Liver (tissue), 9 donors: Measurements from ENCODE around the gene TMEM131. TPM values are rescaled to one million over a fixed set of nuclear protein-coding genes. Genes with fewer than 3 reads are reported as not detected.

Source experiments
- DNase-seq: peaks from one replicate; pipeline ENCODE4 v3.0.0-alpha.2; 2017; ENCODE audit warnings: low spot score
- H3K27ac ChIP-seq, 2 donors: one replicate each; pipeline ENCODE4 v1.7.0; 2013; ENCODE audit warnings: inconsistent platforms in 2 of 2, low read length in 2 of 2, control low read depth in 1 of 2, low read depth in 1 of 2, mild to moderate bottlenecking in 1 of 2
- H3K27me3 ChIP-seq, 4 donors: one replicate each; pipeline versions ENCODE4 v1.6.1 to v1.7.0; 2013; ENCODE audit warnings: low read length in 3 of 4, inconsistent platforms in 1 of 4, mild to moderate bottlenecking in 1 of 4, moderate library complexity in 1 of 4; ENCODE audit not compliant: control insufficient read depth in 4 of 4, insufficient read depth in 4 of 4
- H3K36me3 ChIP-seq, 4 donors: one replicate each; pipeline versions ENCODE4 v1.6.1 to v1.7.0; 2013; ENCODE audit warnings: low read length in 3 of 4, mild to moderate bottlenecking in 3 of 4, low read depth in 1 of 4, moderate library complexity in 1 of 4; ENCODE audit not compliant: control insufficient read depth in 4 of 4, insufficient read depth in 3 of 4
- H3K4me1 ChIP-seq, 4 donors: one replicate each; pipeline versions ENCODE4 v1.6.1 to v1.7.0; 2013; ENCODE audit warnings: low read length in 3 of 4, mild to moderate bottlenecking in 3 of 4, moderate library complexity in 1 of 4; ENCODE audit not compliant: control insufficient read depth in 4 of 4, insufficient read depth in 4 of 4
- H3K4me3 ChIP-seq, 3 donors: one replicate each; pipeline versions ENCODE4 v1.6.1 to v1.7.0; 2013; ENCODE audit warnings: low read length in 3 of 3, control low read depth in 1 of 3, low read depth in 1 of 3, mild to moderate bottlenecking in 1 of 3
- H3K9ac ChIP-seq, 2 donors: one replicate each; pipeline ENCODE4 v1.7.0; 2013; ENCODE audit warnings: low read length in 2 of 2, mild to moderate bottlenecking in 2 of 2, moderate library complexity in 2 of 2, control low read depth in 1 of 2, low read depth in 1 of 2
- H3K9me3 ChIP-seq, 4 donors: one replicate each; pipeline versions ENCODE4 v1.6.1 to v1.7.0; 2013; ENCODE audit warnings: low read length in 3 of 4; ENCODE audit not compliant: control insufficient read depth in 4 of 4
- ATF3 ChIP-seq: IDR thresholded peaks from 2 replicates; pipeline ENCODE4 v1.6.1; 2016; ENCODE audit warnings: antibody characterized with exemption
- EGR1 ChIP-seq, 2 donors: IDR thresholded peaks; 2 replicates each; pipeline ENCODE4 v1.6.1; 2016 to 2018; ENCODE audit warnings: antibody characterized with exemption in 2 of 2, low read depth in 2 of 2
- FOXA1 ChIP-seq: IDR thresholded peaks from 2 replicates; pipeline ENCODE4 v1.6.1; 2016; ENCODE audit warnings: antibody characterized with exemption
- FOXA2 ChIP-seq: IDR thresholded peaks from 2 replicates; pipeline ENCODE4 v1.6.1; 2016; ENCODE audit warnings: antibody characterized with exemption
- GABPA ChIP-seq, 2 donors: IDR thresholded peaks in 1 of 2; conservative IDR thresholded peaks in 1 of 2; 2 replicates each; pipeline ENCODE4 v1.6.1; 2016; ENCODE audit warnings: antibody characterized with exemption in 2 of 2, mild to moderate bottlenecking in 1 of 2, moderate library complexity in 1 of 2
- HNF4A ChIP-seq, 2 donors: conservative IDR thresholded peaks; 2 replicates each; pipeline ENCODE4 v1.6.1; 2016; ENCODE audit warnings: antibody characterized with exemption in 2 of 2, mild to moderate bottlenecking in 2 of 2
- HNF4G ChIP-seq: IDR thresholded peaks from 2 replicates; pipeline ENCODE4 v1.6.1; 2016; ENCODE audit warnings: antibody characterized with exemption
- JUND ChIP-seq, 2 donors: IDR thresholded peaks; 2 replicates each; pipeline ENCODE4 v1.6.1; 2016; ENCODE audit warnings: antibody characterized with exemption in 2 of 2
- NR2F2 ChIP-seq: IDR thresholded peaks from 2 replicates; pipeline ENCODE4 v1.6.1; 2016; ENCODE audit warnings: antibody characterized with exemption
- RAD21 ChIP-seq, 2 donors: IDR thresholded peaks; 2 replicates each; pipeline ENCODE4 v1.6.1; 2016; ENCODE audit warnings: antibody characterized with exemption in 2 of 2, mild to moderate bottlenecking in 2 of 2
- REST ChIP-seq: IDR thresholded peaks from 2 replicates; pipeline ENCODE4 v1.6.1; 2016; ENCODE audit warnings: antibody characterized with exemption, mild to moderate bottlenecking
- RXRA ChIP-seq, 2 donors: IDR thresholded peaks; 2 replicates each; pipeline ENCODE4 v1.6.1; 2017 to 2018; ENCODE audit warnings: antibody characterized with exemption in 2 of 2, mild to moderate bottlenecking in 1 of 2
- SP1 ChIP-seq: IDR thresholded peaks from 2 replicates; pipeline ENCODE4 v1.6.1; 2018; ENCODE audit warnings: antibody characterized with exemption, mild to moderate bottlenecking
- TAF1 ChIP-seq: conservative IDR thresholded peaks from 2 replicates; pipeline ENCODE4 v1.6.1; 2016; ENCODE audit warnings: antibody characterized with exemption, mild to moderate bottlenecking
- YY1 ChIP-seq: IDR thresholded peaks from 2 replicates; pipeline ENCODE4 v1.6.1; 2016; ENCODE audit warnings: antibody characterized with exemption, mild to moderate bottlenecking
- ZBTB33 ChIP-seq: IDR thresholded peaks from 2 replicates; pipeline ENCODE4 v1.6.1; 2016; ENCODE audit warnings: antibody characterized with exemption
- WGBS: extraction: QIAGEN DNeasy Blood & Tissue Kit; methylation state at CpG from one replicate; pipeline ENCODE4 v1.1.7; 2013; 5-methylcytosine and 5-hydroxymethylcytosine counted together
- polyA plus RNA-seq, 2 donors: library from polyadenylated mRNA; stranded (reverse) in 1 of 2; unstranded in 1 of 2; fragments of 200-250 nt in 1 of 2; fragments of >200 nt in 1 of 2; fragmentation: Nextera tagmentation in 1 of 2; extraction: Ambion mirVana in 1 of 2; gene quantifications; one replicate each; pipeline versions ENCODE4 v1.2.1 to v1.2.3, GENCODE V29; 2013 to 2015
- total RNA-seq, 2 donors: library from RNA; depleted of rRNA; stranded (reverse); fragments of >200 nt; gene quantifications; one replicate each; pipeline ENCODE4 v1.2.3, GENCODE V29; 2014
- TF ChIP-seq, protein P1 (sequence below): IDR thresholded peaks from 2 replicates; pipeline ENCODE4 v1.6.1; 2016; ENCODE audit warnings: antibody characterized with exemption
- TF ChIP-seq, protein P2 (sequence below): fragments of 150-350 bp; IDR thresholded peaks from 2 replicates; pipeline ENCODE4 v1.5.1; 2017; ENCODE audit warnings: improper control_type of control experiment, low read depth, low read length; ENCODE audit not compliant: missing input control
- donor health status: healthy.
- donor health status: healthy.
- donor health status: healthy.
- donor health status: healthy.
- donor health status: healthy.

TMEM131 gene
- total and polyA plus RNA-seq, 4 donors, result 6.1 to 22.8 (median 11.2) TPM

GRCh38 chr2:97861177-97861576 is 134.6 kb downstream of the TMEM131 start:
- no peak for DNase-seq
- Histone ChIP-seq H3K27ac (no peak overlapping the region), H3K27me3 (no peaks in the 10 kb centered on the region), H3K4me3 (no peak overlapping the region), H3K4me1 (no peaks in the 10 kb centered on the region), H3K9me3 (no peaks in the 10 kb centered on the region), H3K36me3 (peaks cover 0 to 3% (median under 1%) of the 10 kb centered on the region in 4 donors), H3K9ac (no peak overlapping the region)
- TF ChIP-seq FOXA1 (no peak), YY1 (no peak), SP1 (no peak), GABPA (IDR thresholded peaks at IDR 0.05 in 1 of 2, conservative IDR thresholded peaks at IDR 0.05 in 1 of 2) (no peak), RAD21 (IDR thresholded peaks at IDR 0.05) (no peak), JUND (IDR thresholded peaks at IDR 0.05) (no peak), ZBTB33 (no peak), FOXA2 (no peak)
- TF ChIP-seq, protein P1, sequence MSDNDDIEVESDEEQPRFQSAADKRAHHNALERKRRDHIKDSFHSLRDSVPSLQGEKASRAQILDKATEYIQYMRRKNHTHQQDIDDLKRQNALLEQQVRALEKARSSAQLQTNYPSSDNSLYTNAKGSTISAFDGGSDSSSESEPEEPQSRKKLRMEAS, result no peak
- WGBS, result 100% methylated on average over 2 of the region's 2 CpGs

- WGBS, result over 99% methylated on average over 3 of the region's 3 CpGs
- Histone ChIP-seq H3K9ac (no peak overlapping the region), H3K9me3 (no peaks in the 10 kb centered on the region), H3K36me3 (peaks cover 0 to 3% (median under 1%) of the 10 kb centered on the region in 4 donors), H3K4me1 (no peaks in the 10 kb centered on the region), H3K27ac (no peak overlapping the region), H3K27me3 (no peaks in the 10 kb centered on the region), H3K4me3 (no peak overlapping the region)
- TF ChIP-seq REST (no peak), RAD21 (IDR thresholded peaks at IDR 0.05) (no peak), GABPA (IDR thresholded peaks at IDR 0.05 in 1 of 2, conservative IDR thresholded peaks at IDR 0.05 in 1 of 2) (no peak), EGR1 (IDR thresholded peaks at IDR 0.05; ENCODE audit: low read depth in 2 of 2) (no peak), FOXA2 (no peak), YY1 (no peak), ZBTB33 (no peak), TAF1 (no peak), FOXA1 (no peak), ATF3 (no peak), HNF4G (no peak), JUND (IDR thresholded peaks at IDR 0.05) (no peak), SP1 (no peak), NR2F2 (no peak), HNF4A (conservative IDR thresholded peaks at IDR 0.05) (no peak), RXRA (IDR thresholded peaks at IDR 0.05) (no peak)
- TF ChIP-seq, protein P1, result no peak
- TF ChIP-seq, protein P2, sequence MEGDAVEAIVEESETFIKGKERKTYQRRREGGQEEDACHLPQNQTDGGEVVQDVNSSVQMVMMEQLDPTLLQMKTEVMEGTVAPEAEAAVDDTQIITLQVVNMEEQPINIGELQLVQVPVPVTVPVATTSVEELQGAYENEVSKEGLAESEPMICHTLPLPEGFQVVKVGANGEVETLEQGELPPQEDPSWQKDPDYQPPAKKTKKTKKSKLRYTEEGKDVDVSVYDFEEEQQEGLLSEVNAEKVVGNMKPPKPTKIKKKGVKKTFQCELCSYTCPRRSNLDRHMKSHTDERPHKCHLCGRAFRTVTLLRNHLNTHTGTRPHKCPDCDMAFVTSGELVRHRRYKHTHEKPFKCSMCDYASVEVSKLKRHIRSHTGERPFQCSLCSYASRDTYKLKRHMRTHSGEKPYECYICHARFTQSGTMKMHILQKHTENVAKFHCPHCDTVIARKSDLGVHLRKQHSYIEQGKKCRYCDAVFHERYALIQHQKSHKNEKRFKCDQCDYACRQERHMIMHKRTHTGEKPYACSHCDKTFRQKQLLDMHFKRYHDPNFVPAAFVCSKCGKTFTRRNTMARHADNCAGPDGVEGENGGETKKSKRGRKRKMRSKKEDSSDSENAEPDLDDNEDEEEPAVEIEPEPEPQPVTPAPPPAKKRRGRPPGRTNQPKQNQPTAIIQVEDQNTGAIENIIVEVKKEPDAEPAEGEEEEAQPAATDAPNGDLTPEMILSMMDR, result no peak
- no peak for DNase-seq
Observed at GRCh38 chr2:97858442-97858841, 137.3 kb downstream of the TMEM131 start.
